ENCODE data around the gene NUP98.
"Not testable (repeated sequence)": the region's sequence is repeated elsewhere in the genome, so short reads cannot be mapped to it uniquely, and the experiment has no call there.

Gene NUP98

DNA sequence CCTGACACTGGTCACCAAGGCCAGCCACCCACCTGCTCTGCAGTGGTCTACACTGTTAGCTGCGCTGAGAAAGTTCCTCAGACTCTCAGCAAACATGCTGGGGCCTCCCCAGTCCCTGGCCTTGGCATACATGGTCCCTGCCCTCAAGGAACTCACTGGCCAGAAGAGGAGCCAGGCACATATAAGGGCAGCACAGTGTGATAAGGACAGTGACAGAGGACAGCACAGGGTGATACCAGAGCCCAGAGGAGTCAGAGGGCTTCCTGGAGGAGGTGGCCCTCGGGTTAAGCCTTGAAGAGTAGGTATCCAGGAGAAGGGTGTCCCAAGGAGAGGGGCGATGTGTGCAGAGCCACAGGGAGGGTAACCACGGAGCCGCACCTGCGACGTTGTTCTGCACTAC lies 151.8 kb downstream of the NUP98 start:
- TF ChIP-seq, protein P1, sequence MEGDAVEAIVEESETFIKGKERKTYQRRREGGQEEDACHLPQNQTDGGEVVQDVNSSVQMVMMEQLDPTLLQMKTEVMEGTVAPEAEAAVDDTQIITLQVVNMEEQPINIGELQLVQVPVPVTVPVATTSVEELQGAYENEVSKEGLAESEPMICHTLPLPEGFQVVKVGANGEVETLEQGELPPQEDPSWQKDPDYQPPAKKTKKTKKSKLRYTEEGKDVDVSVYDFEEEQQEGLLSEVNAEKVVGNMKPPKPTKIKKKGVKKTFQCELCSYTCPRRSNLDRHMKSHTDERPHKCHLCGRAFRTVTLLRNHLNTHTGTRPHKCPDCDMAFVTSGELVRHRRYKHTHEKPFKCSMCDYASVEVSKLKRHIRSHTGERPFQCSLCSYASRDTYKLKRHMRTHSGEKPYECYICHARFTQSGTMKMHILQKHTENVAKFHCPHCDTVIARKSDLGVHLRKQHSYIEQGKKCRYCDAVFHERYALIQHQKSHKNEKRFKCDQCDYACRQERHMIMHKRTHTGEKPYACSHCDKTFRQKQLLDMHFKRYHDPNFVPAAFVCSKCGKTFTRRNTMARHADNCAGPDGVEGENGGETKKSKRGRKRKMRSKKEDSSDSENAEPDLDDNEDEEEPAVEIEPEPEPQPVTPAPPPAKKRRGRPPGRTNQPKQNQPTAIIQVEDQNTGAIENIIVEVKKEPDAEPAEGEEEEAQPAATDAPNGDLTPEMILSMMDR (IDR thresholded peaks at IDR 0.05; ENCODE audit: low read depth, low read length), result no peak

DNA sequence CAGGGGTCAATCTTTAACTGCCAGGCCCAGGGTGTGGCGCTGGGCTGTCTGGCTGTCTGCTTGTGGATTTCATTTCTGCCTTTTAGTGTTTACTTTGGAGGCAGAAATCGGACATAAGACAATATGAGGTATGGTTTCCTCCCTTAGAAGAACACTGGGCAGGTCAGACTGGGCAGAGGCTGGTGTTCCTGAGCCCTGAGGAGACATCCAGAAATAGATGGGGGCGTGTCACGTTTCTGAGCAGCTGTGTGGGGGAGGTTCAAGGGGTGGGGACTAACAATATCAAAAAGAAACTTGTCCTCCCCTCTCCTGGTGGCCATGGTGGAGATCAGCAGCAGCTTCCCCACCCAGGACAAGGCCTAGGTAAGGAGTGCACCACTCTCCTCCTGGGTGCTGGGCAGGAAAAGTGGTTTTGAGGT lies 152.5 kb downstream of the NUP98 start, which contains the start of gene ART1:
Gene ART1, plus strand, starts transcription at position 312 of the 419 bp plus-strand sequence. CDS start 14,086 bp downstream, outside the sequence.
- no peak for DNase-seq (ENCODE audit: extremely low read depth, low read depth)
- TF ChIP-seq, protein P1 (IDR thresholded peaks at IDR 0.05; ENCODE audit: low read depth, low read length), result no peak

More for the DNA sequence above, 151.8 kb downstream of the NUP98 start:
- DNase-seq (ENCODE audit: extremely low read depth, low read depth), result no peak

DNA sequence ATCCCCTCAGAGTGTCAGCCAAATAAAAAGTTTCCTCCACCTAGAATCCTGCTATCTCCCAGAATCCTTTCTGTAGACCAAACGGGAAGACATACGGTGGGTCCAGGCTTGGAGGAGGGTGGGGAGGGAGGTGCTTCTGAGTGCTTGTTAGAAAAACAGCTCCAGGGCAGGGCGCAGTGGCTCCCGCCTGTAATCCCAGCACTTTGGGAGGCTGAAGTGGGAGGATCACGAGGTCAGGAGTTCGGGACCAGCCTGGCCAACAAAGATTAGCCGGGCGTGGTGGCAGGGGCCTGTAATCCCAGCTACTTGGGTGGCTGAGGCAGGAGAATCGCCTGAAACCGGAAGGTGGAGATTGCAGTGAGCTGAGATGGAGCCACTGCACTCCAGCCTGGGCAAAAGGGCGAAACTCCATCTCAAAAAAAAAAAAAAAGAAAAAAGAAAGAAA lies 154.2 kb downstream of the NUP98 start:
- not testable (repeated sequence) for DNase-seq (ENCODE audit: extremely low read depth, low read depth)

DNA sequence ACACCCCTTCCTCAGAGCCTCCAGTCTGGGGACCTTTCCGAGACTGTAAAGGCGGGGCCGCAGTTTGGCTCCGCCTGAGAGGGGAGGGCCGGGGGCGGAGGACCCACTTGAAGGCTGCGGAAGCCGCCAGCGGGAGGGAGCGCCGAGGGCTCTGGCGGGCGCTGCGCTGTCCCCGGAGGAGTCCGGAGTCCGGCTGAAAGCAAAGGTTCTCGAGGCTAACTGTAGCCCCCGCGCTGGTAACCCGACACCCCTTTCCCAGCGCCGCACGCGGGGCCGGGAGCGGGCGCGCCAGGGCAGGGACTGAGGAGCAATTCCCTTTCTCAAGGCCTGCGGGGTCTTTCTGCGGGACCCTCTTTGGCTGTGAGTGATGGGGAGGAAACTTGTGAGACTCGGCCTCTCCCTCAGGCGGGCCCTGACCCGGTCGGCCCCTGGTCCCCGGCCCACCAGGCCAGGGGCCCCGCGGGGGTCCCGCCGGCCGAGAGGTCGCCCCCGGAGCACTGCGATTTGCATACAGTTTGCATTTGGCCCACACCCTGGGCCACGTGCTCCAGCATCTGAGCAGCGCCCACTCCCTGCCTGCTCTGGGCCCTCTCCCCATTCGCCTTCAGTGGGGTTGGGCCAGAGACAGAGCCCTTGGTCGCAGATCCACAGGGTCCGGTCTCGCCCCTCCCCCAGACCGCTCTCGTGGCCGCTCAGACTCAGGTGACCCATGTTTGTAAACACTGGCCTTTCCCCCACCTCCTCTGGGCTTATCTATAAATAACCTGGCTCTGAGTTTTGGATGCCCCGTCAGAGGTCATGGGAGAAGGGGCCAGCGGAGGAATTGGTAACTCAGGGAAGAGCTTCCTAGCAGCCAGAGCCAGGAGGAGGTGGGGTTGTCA lies 155.0 kb downstream of the NUP98 start:
- TF ChIP-seq, protein P1 (IDR thresholded peaks at IDR 0.05; ENCODE audit: low read depth, low read length), result no peak
- DNase-seq (ENCODE audit: extremely low read depth, low read depth), result peak; percentile 23

GRCh38 chr11:3641701-3642070 lies 155.7 kb downstream of the NUP98 start, which contains the start of gene ART5:
Gene ART5, minus strand, starts transcription at chr11:3641992. Its CDS starts 130 bp downstream, at chr11:3641862.
- DNase-seq (ENCODE audit: extremely low read depth, low read depth), result no peak
- TF ChIP-seq, protein P1 (IDR thresholded peaks at IDR 0.05; ENCODE audit: low read depth, low read length), result no peak

DNA sequence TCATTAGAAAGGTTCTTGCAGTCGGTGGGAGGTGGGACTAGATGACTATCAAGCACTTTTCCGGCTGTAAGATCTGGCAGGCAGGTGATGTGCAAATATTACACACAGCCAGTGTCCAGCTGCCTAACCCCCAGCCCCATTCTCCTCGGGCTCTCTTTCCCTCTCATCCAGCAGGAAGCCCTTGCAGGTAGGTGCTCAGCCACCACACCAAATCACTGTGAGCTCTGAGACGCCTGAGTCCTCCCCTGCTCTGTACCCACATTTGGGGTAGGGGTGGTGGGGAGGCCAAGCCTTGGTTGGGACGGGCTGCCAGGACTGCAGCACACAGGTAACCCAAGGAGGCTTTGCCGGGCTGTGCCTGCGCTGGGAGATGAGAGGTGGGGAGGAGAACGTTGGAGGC lies 156.2 kb downstream of the NUP98 start:
- TF ChIP-seq, protein P1 (IDR thresholded peaks at IDR 0.05; ENCODE audit: low read depth, low read length), result no peak
- DNase-seq (ENCODE audit: extremely low read depth, low read depth), result no peak

- TF ChIP-seq, protein P1 (IDR thresholded peaks at IDR 0.05; ENCODE audit: low read depth, low read length), result no peak
These were observed 157.5 kb downstream of the NUP98 start for GRCh38 chr11:3639841-3640240.

More at GRCh38 chr11:3639841-3640240, 157.5 kb downstream of the NUP98 start:
- DNase-seq (ENCODE audit: extremely low read depth, low read depth), result no peak
